Left colon (tissue), 2 donors: ENCODE measurements around the gene FEZF1. TPM values are rescaled to one million over a fixed set of nuclear protein-coding genes. Genes with fewer than 3 reads are reported as not detected.

Experiments used
- ATAC-seq: fragments of 200-7000 bp; cut with Tn5 transposase; one replicate; pipeline ENCODE4 v1.9.1; 2020; ENCODE audit warnings: mild to moderate bottlenecking, moderate library complexity
- DNase-seq, 2 donors: peaks; one replicate each; pipeline ENCODE4 v3.0.0-alpha.2; 2020
- intact Hi-C, 2 donors: fragments of 100-400 bp; cut with DNase I in 1 of 2; cut with micrococcal nuclease in 1 of 2; formaldehyde crosslinking; loops; one replicate each; pipeline versions ENCODE4 v1.11.2 to v1.14.0; 2022; cut with DNase I, micrococcal nuclease
- total RNA-seq, 2 donors: library from RNA; stranded (reverse); fragmentation: NEBNext Ultra II Directional; extraction: Animal tissue kit (Norgen Biotek cat#: 25700); gene quantifications; one replicate each; pipeline ENCODE4 v1.2.1, GENCODE V29; 2021
- donor health status: DM: no; HTN: no; CAD: no.
- donor health status: DM: yes; HTN: yes; CAD: no.

FEZF1 gene
- total RNA-seq, 2 donors from 2014 or later: not detected

GRCh38 chr7:122310119-122311021 lies 5.8 kb upstream of the FEZF1 start:
- ATAC-seq: peak; percentile 18
- intact Hi-C loops: no loop called here
- DNase-seq: peak in 1 of 2 donors; percentile 6

GRCh38 chr7:122309421-122309820 lies 4.9 kb upstream of the FEZF1 start:
- ATAC-seq (no peak), DNase-seq (no peak)
- intact Hi-C loops: no loop called here

- no peak for ATAC-seq
These were observed 2.7 kb upstream of the FEZF1 start for GRCh38 chr7:122307228-122307621.

GRCh38 chr7:122306320-122307227 lies 2.0 kb upstream of the FEZF1 start:
- ATAC-seq (no peak), DNase-seq (no peak)
- intact Hi-C loops: no loop called here

More at GRCh38 chr7:122307228-122307621, 2.7 kb upstream of the FEZF1 start:
- intact Hi-C loops: no loop called here
- DNase-seq: no peak

- intact Hi-C loops: no loop called here
- ATAC-seq: peak; percentile 59
- peak in 1 of 2 donors; percentile 15 for DNase-seq
These were observed 1.1 kb upstream of the FEZF1 start for GRCh38 chr7:122305475-122306319.

DNA sequence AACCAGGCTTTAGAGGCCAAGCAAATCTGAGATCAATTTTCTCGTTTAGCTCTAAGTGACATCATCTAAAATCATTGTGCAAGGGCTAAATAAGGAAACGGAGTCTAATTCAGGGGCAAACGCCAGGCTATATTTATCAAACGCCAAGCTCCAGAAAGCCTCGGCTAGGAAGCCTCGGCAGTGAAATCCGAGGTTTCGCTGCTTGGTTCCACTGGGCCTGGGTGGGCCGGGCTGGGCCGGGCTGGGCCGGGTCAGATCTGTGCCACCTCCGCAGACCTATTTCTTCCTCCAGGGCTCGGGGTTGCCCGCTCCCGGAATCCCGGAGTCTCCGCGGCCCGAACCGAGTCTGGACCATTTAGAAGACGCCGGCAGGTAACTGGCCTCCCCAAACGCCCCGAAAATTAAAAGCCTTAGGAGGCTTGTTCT lies 459 bp upstream of the FEZF1 start:
- peak in 1 of 2 donors; percentile 5 for DNase-seq
- intact Hi-C loops: no loop called here
- peak; percentile 47 for ATAC-seq

DNA sequence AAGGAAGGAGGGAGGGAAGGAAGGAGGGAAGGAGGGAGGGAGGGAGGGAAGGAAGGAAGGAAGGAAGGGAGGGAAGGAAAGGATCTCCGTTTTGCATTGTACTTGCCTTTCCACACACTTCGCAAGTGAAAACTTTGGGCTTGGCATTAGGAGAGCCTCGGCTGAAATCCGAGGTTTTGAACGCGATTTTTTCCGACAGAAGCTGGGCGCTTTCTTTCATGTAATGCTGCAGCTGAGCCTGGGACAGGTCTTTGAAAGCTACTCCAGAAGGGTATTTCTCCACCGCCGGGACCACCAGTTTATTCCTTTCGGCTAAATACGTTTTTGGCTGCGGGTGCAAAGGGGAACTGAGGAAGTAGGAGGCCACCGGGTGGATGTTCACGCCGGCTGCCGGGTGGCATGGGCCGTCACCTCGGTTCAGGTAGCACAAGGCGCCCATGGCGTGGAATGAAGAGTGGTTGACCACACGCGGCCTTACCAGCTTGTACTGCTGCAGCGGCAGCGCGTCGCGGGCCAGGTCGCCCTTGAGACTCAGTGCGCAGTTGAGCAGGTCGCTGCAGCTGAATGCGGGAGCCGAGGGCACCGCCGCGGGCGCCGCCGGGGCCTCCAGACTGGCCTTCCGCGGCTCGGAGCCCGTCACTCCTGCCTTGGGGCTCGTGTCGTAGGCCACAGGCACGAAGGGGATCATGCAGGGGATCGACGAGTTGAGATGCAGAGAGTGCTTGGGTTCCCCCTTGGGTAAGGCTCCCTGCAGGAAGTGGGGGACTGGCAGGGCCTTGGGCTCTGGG lies 825 bp downstream of the FEZF1 start:
- intact Hi-C loops: no loop called here
- DNase-seq (no peak), ATAC-seq (peak; percentile 16)

DNA sequence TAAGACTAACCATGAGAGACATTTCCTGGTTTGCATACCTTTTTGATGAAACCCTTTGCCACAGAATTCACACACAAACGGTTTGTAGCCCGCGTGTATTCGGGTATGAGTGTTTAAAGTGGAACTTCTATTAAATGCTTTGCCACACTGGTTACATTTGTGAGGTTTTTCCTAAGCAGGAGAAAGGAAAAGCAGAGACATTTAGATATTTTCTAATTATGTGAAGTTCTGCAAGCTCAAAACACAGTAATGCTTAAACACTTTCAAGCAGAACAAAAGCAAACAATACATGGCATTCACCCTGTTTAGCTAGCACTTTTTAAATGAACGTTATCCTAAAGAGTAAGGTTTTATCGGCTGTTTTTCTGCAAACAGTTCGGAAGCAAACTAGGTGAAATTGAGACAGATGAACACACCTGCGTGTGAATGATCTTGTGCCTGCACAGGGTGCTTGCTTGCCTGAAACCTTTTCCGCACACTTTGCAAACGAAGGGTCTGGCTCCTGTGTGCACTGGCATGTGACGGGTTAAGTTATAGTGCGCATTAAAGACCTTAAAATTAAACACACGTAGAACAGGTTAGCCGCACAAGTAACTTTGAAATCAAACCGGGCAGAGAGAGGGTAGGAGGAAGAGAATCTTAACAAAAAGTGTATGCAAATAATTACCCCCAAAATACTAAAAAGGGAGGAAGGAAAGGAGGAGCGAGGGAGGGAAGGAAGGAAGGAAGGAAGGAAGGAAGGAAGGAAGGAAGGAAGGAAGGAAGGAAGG lies 1.6 kb downstream of the FEZF1 start:
- intact Hi-C loops: no loop called here
- ATAC-seq: no peak

GRCh38 chr7:122301858-122302760 lies 2.4 kb downstream of the FEZF1 start:
- DNase-seq (no peak), ATAC-seq (peak; percentile 44)
- intact Hi-C loops: no loop called here

More for the DNA sequence above, 1.6 kb downstream of the FEZF1 start:
- no peak for DNase-seq

DNA sequence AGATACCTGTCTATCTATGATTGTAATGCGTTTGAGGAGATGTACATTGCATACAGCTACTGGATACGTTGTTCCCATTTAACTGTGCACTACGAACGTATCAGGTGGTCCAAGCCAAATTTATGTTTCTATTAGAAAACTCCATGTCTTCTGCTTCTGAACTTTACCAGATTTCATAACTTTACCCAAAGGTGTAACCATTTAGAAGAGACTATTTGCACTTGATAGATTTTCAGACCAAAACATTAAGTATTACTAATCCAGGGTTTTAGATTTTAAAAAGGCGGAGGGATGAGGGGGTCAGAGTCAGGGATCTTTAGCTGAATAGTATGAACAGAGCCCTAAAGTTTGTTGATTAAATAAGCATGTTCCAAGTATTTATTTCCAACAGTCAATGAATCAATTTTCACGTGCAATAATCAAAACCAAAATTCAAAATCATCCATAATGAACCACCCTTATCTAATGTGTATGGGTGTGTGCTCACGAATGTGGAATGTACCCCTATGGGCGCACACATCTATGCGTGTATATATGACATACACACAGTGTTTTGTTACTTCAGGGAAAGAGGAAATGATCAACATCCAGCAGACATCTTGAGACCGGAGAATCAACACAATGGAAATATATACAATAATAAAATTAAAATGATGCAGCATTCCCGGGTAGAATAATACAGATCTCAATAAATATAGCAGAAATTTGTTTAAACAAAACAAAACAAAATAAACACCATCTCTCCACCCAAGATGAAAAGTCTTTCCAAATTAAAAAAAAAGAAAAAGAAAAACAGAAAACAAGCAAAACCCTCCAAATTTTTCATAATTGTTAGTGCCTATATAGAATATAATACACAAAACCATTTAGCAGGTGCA lies 3.4 kb downstream of the FEZF1 start:
- ATAC-seq (no peak), DNase-seq (no peak)
- intact Hi-C loops: no loop called here

DNA sequence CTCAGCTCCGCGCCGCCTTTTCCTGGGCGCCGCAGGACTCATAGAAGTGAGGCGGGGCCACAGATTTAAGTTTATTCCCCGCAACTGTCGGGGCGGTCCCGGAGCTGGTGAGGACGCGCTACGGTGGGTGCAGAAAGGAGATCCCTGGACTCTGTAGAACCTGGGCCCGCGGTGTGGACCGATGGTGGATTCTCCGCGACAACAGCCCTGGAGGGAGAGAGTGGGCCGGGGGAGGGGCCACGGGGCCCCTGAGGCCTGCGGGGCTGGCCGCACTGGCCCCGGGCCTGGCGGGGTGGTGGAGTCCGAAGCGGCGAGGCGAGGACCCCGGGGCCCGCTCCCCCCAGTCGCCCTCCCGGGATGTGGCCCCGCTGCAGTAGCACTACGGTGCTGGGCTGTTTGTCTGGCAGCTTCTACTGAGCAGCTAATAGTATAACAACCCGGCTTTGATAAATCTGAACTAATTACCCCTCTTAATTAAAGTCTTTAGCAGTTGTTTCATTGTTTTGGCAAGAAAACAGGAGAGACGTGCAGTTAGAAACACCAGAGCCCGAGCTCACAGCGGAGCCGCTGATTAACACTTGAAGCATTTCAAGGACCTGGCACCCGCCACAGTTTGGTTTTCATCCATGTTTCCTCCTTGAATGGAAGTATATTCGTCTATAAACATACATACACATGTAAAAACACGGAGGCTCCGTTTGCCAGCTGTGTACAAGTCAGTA lies 4.2 kb downstream of the FEZF1 start:
- ATAC-seq (no peak), DNase-seq (no peak)
- intact Hi-C loops: no loop called here

DNA sequence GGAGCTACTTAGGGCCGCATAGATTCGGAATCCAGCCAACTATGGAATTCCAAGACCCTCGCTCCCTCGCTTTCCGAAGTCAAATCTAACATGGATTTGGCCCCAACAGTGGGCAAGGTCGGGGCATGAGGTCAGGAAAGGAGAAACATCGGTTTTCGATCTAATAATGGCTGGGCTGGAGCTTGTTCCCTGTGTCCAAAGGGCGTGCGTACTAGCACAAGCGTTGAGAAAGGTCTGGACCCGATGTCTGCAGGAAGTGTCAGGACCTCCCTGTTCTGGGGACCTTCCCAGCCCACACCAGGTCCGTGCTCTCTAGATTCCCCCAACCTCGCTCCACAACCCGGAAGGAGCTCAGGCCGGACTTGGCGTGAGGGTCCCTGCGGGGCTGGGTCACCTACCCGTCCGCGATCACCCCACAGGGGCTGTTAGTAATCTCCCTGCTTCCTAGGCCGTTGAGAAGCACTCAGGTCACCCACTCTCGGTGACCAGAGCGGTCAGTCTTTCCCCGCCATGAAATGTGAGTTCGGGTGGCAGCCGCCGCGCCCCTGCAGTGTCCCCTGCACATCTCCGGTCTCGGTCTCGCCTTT lies 4.8 kb downstream of the FEZF1 start:
- DNase-seq (no peak), ATAC-seq (no peak)
- intact Hi-C loops: no loop called here

DNA sequence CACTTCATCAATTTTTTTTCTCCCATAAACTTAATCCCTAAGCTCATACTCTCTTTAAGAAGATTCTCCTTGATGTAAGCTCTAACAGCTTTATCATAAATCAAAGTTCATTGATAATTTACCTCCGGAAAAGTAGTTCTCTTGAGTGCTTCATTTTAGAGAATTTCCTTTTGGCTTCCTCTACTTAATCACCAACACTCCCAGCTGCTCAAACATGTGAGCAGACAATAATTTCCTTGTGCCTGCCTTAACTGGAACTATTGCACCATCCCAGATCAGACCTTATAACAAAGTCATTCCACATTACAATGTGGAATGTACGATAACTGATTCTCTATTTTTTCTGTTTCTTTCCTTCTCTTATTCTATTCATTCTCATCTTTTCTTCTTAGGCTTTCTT lies 5.9 kb downstream of the FEZF1 start:
- DNase-seq: no peak
- intact Hi-C loops: no loop called here
- no peak for ATAC-seq

GRCh38 chr7:122298131-122298530 lies 6.4 kb downstream of the FEZF1 start:
- ATAC-seq (no peak), DNase-seq (no peak)
- intact Hi-C loops: no loop called here
